GM12878 (cell line): ENCODE measurements around the gene SPAG6. TPM values are rescaled to one million over a fixed set of nuclear protein-coding genes. Genes with fewer than 3 reads are reported as not detected.
A peak's percentile ranks its signal among the peaks of the same experiment; 100 is the strongest.

Source experiments
- ATAC-seq: fragments of 200-7000 bp; cut with Tn5 transposase; 3 replicates; pipeline ENCODE4 v1.9.1; 2020; ENCODE audit warnings: mild to moderate bottlenecking, moderate library complexity
- BruUV-seq: library from RNA; stranded (reverse); fragments of 400-500 nt; replicated peaks from 2 replicates; lab custom pipeline; 2021; lab: Mats Ljungman, UMichigan
- CTCF ChIA-PET: fragments of 300-600 bp; sonication (Branson Sonifier 250); formaldehyde crosslinking; extraction: SDS; loops from one replicate; lab custom pipeline; 2021; ENCODE audit warnings: inconsistent platforms; lab: Yijun Ruan, JAX
- POLR2A ChIA-PET: fragments of 350-600 bp; formaldehyde crosslinking; extraction: SDS; loops from one replicate; lab custom pipeline; 2021; ENCODE audit warnings: inconsistent platforms; lab: Charles Lee
- RAD21 ChIA-PET: fragments of 300-600 bp; sonication (Branson Sonifier 250); formaldehyde crosslinking; loops from one replicate; lab custom pipeline; 2023; ENCODE audit warnings: antibody characterized with exemption; ENCODE audit not compliant: unreplicated experiment; lab: Charles Lee
- SMC1A ChIA-PET: fragments of 300-600 bp; sonication (Branson Sonifier 250); formaldehyde crosslinking; loops from one replicate; lab custom pipeline; 2023; ENCODE audit not compliant: unreplicated experiment, uncharacterized antibody; lab: Charles Lee
- DNase-seq: peaks from one replicate; pipeline ENCODE4 v3.0.0-alpha.2; 2011; ENCODE audit warnings: low read depth, low spot score
- FAIRE-seq: peaks from 3 replicates; lab custom pipeline; 2011; peaks lifted over from hg19 to GRCh38; lab: Jason Lieb, UNC
- H2AFZ ChIP-seq: 2 replicates; pipeline ENCODE4 v1.6.0; 2011; ENCODE audit warnings: low read depth, low read length, control low read depth; ENCODE audit not compliant: control insufficient read depth
- H3K27ac ChIP-seq: 2 replicates; pipeline ENCODE4 v1.5.1; 2011; ENCODE audit warnings: control low read depth; ENCODE audit not compliant: control insufficient read depth, insufficient read depth
- H3K27me3 ChIP-seq, 2 experiments: replicated peaks in 1 of 2; 2 replicates each; pipeline versions ENCODE4 v1.6.0 to v1.6.1; 2011; ENCODE audit warnings: low read length in 1 of 2; ENCODE audit not compliant: control insufficient read depth in 2 of 2, insufficient read depth in 2 of 2
- H3K36me3 ChIP-seq, 2 experiments: 2 replicates each; pipeline ENCODE4 v1.5.1; 2011; ENCODE audit warnings: low read length in 1 of 2; ENCODE audit not compliant: control insufficient read depth in 2 of 2, insufficient read depth in 2 of 2
- H3K4me1 ChIP-seq: 2 replicates; pipeline ENCODE4 v1.6.1; 2011; ENCODE audit warnings: mild to moderate bottlenecking, low read length, moderate library complexity, mixed read lengths; ENCODE audit not compliant: control insufficient read depth, insufficient read depth
- H3K4me2 ChIP-seq: 2 replicates; pipeline ENCODE4 v1.6.0; 2011; ENCODE audit warnings: control low read depth; ENCODE audit not compliant: control insufficient read depth, insufficient read depth
- H3K4me3 ChIP-seq: fragments of 200-600 bp; sonication (generic); 2 replicates; pipeline ENCODE4 v1.5.1; 2016
- H3K79me2 ChIP-seq: 2 replicates; pipeline ENCODE4 v1.6.0; 2011; ENCODE audit warnings: low read length; ENCODE audit not compliant: control insufficient read depth, insufficient read depth
- H3K9ac ChIP-seq: 2 replicates; pipeline ENCODE4 v1.8.0; 2011; ENCODE audit warnings: low read length, control low read depth, mixed read lengths; ENCODE audit not compliant: control insufficient read depth, insufficient read depth
- H3K9me3 ChIP-seq: replicated peaks from 3 replicates; pipeline ENCODE4 v1.5.1; 2011; ENCODE audit warnings: mild to moderate bottlenecking, low read length; ENCODE audit not compliant: control insufficient read depth, insufficient read depth
- H4K20me1 ChIP-seq: 2 replicates; pipeline ENCODE4 v1.6.0; 2011; ENCODE audit not compliant: control insufficient read depth, insufficient read depth
- WGBS: methylation state at CpG from one replicate; pipeline ENCODE4 v1.1.6; 2016; ENCODE audit warnings: low lambda C conversion rate; ENCODE audit not compliant: insufficient replicate concordance, insufficient coverage; ENCODE audit errors: missing lambda C conversion rate; 5-methylcytosine and 5-hydroxymethylcytosine counted together
- in situ Hi-C: fragments of 300-500 bp; cut with MboI; formaldehyde crosslinking; loops from 9 replicates; pipeline ENCODE4 v1.14.3; 2018; ENCODE audit warnings: mixed read lengths
- intact Hi-C: fragments of 100-400 bp; cut with micrococcal nuclease; formaldehyde crosslinking; loops from one replicate; pipeline ENCODE4 v1.14.2; 2022; ENCODE audit not compliant: unreplicated experiment
- polyA plus RNA-seq, 11 experiments: library from polyadenylated mRNA; depleted of rRNA in 4 of 11; unstranded in 6 of 11; stranded (reverse) in 5 of 11; fragments of >200 nt; fragmentation: Nextera tagmentation in 4 of 11; fragmentation: Illumina TruSeq in 1 of 11; extraction: Ambion mirVana in 4 of 11; extraction: Trizol in 1 of 11; gene quantifications; 1 replicate in 1 of 11; 2 replicates in 10 of 11; pipeline versions ENCODE4 v1.2.1 to v1.2.3, GENCODE V29; 2011 to 2016; ENCODE audit warnings: inconsistent platforms in 2 of 11, missing spikeins in 2 of 11, low read depth in 1 of 11
- total RNA-seq, 4 experiments: library from RNA; depleted of rRNA in 3 of 4; stranded (reverse); fragments of >200 nt in 3 of 4; fragmentation: Illumina TruSeq in 1 of 4; extraction: Trizol in 1 of 4; gene quantifications; 2 replicates each; pipeline versions ENCODE4 v1.2.1 to v1.2.3, GENCODE V29; 2013 to 2021
- TF ChIP-seq, protein P1 (sequence below): fragments of 450-650 bp; IDR thresholded peaks from 2 replicates; pipeline ENCODE4 v1.6.1; 2017; ENCODE audit warnings: mild to moderate bottlenecking, moderate library complexity
- TF ChIP-seq, protein P2 (sequence below): fragments of 450-650 bp; IDR thresholded peaks from 2 replicates; pipeline ENCODE4 v1.6.1; 2016; ENCODE audit warnings: mild to moderate bottlenecking

Gene SPAG6
- total and polyA plus RNA-seq, 10 of the 15 experiments (the other 5 are each of a cell fraction or from before 2014, with no cell fraction given) = 0.13 to 0.99 (median 0.40) TPM; not detected in 1

DNA sequence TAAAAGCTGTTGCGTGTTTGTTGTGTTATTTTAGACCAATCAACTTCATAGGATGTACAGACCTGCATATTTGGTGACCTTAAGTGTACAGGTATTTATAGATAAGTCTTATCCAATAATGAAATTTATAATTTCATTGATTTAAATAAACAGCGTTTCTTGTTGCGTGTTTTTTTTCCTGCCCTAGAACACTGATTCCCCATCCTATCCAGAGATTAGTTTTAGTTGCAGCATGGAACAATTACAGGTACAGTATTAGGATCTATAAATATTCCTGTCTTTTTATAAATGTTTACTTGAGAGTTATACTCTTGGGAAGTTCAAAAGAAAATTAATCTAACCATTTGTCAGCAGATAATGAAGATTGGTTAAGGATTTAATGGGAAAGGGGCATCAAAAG, 26.5 kb upstream of the SPAG6 start:
- Histone ChIP-seq H3K79me2 (peaks cover 15% of the 10 kb centered on the region), H3K27ac (no peak overlapping the region), H3K4me1 (peaks cover 18% of the 10 kb centered on the region), H3K9ac (no peak overlapping the region), H2AFZ (no peak overlapping the region), H4K20me1 (peaks cover 2% of the 10 kb centered on the region; the same call in 1 of the 2 replicates)
- TF ChIP-seq, protein P1, sequence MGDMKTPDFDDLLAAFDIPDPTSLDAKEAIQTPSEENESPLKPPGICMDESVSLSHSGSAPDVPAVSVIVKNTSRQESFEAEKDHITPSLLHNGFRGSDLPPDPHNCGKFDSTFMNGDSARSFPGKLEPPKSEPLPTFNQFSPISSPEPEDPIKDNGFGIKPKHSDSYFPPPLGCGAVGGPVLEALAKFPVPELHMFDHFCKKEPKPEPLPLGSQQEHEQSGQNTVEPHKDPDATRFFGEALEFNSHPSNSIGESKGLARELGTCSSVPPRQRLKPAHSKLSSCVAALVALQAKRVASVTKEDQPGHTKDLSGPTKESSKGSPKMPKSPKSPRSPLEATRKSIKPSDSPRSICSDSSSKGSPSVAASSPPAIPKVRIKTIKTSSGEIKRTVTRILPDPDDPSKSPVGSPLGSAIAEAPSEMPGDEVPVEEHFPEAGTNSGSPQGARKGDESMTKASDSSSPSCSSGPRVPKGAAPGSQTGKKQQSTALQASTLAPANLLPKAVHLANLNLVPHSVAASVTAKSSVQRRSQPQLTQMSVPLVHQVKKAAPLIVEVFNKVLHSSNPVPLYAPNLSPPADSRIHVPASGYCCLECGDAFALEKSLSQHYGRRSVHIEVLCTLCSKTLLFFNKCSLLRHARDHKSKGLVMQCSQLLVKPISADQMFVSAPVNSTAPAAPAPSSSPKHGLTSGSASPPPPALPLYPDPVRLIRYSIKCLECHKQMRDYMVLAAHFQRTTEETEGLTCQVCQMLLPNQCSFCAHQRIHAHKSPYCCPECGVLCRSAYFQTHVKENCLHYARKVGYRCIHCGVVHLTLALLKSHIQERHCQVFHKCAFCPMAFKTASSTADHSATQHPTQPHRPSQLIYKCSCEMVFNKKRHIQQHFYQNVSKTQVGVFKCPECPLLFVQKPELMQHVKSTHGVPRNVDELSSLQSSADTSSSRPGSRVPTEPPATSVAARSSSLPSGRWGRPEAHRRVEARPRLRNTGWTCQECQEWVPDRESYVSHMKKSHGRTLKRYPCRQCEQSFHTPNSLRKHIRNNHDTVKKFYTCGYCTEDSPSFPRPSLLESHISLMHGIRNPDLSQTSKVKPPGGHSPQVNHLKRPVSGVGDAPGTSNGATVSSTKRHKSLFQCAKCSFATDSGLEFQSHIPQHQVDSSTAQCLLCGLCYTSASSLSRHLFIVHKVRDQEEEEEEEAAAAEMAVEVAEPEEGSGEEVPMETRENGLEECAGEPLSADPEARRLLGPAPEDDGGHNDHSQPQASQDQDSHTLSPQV = no peak
- TF ChIP-seq, protein P2, sequence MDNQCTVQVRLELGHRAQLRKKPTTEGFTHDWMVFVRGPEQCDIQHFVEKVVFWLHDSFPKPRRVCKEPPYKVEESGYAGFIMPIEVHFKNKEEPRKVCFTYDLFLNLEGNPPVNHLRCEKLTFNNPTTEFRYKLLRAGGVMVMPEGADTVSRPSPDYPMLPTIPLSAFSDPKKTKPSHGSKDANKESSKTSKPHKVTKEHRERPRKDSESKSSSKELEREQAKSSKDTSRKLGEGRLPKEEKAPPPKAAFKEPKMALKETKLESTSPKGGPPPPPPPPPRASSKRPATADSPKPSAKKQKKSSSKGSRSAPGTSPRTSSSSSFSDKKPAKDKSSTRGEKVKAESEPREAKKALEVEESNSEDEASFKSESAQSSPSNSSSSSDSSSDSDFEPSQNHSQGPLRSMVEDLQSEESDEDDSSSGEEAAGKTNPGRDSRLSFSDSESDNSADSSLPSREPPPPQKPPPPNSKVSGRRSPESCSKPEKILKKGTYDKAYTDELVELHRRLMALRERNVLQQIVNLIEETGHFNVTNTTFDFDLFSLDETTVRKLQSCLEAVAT = no peak
- TF ChIP-seq, all 136 proteins: peak for 0
- ATAC-seq (no peak), DNase-seq (no peak), FAIRE-seq (no peak)
- in situ Hi-C loops (loop anchor here (5.0 kb wide), 2 partner anchors 311 to 791 kb away; partner anchors contain the start of gene SKIDA1), intact Hi-C loops (loop anchor here (5.0 to 10.0 kb wide), 4 partner anchors 66 to 824 kb away; partner anchors contain the start of gene PIP4K2A)
- 0 out of 2 replicates have a peak overlapping the region, but pooled peaks have one; percentile 75 for H3K4me2 ChIP-seq
- no TSS peak for BruUV-seq
- RAD21 ChIA-PET = interaction anchor here (1.1 to 1.5 kb wide), 2 partner anchors 22 to 24 kb away, joined by 3 to 6 read pairs; no protein-coding TSS in a partner anchor
- no peak overlapping the region for H3K4me3 ChIP-seq
- no peaks in the 10 kb centered on the region; a peak in 1 of 4 replicates for H3K36me3 ChIP-seq
- H3K27me3 ChIP-seq = peaks cover 3 to 10% of the 10 kb centered on the region in 2 experiments
- H3K9me3 ChIP-seq = peaks cover 2% of the 10 kb centered on the region; the same call in 2 of the 3 replicates
- WGBS = 94% methylated on average over 3 of the region's 3 CpGs
- POLR2A ChIA-PET = interaction anchor here (1.3 kb wide), 1 partner anchor 21 kb away, joined by 4 read pairs; no protein-coding TSS in a partner anchor
- CTCF ChIA-PET = no interaction called here
- SMC1A ChIA-PET = interaction anchor here (1.0 kb wide), 1 partner anchor 118 kb away, joined by 3 read pairs; no protein-coding TSS in a partner anchor
